Adrenal gland (tissue), 5 donors: ENCODE results near the gene MYOM1.

ENCODE experiments used
- CTCF ChIP-seq, 6 experiments: fragments of 450-650 bp in 4 of 6; fragments of 200-600 bp in 2 of 6; sonication (generic) in 1 of 6; IDR thresholded peaks; 1 replicate in 5 of 6; 2 replicates in 1 of 6; pipeline versions ENCODE4 v1.5.1 to v1.8.0; 2016 to 2021; ENCODE audit warnings: antibody characterized with exemption in 6 of 6, mild to moderate bottlenecking in 2 of 6, moderate library complexity in 1 of 6
- POLR2A ChIP-seq, 2 donors: fragments of 450-650 bp; IDR thresholded peaks; one replicate each; pipeline ENCODE4 v1.6.1; 2017; ENCODE audit warnings: antibody characterized with exemption in 2 of 2, mild to moderate bottlenecking in 2 of 2, moderate library complexity in 1 of 2
- donor health status: DM: no; HTN: no; CAD: no.

- TF ChIP-seq POLR2A (IDR thresholded peaks at IDR 0.05) (no peak), CTCF (IDR thresholded peaks at IDR 0.05) (no peak)
Observed at GRCh38 chr18:3037423-3037915, 182.3 kb downstream of the MYOM1 start.
